DOHH2 (cell line): Measurements from ENCODE around the gene APH1B.

Experiments
- EZH2phosphoT487 ChIP-seq: fragments of 200-600 bp; sonication (generic); IDR thresholded peaks from 2 replicates; pipeline ENCODE4 v1.6.1; 2017; ENCODE audit warnings: borderline replicate concordance, mild to moderate bottlenecking, antibody characterized with exemption, low read length, moderate library complexity, mixed read lengths
- TF ChIP-seq, protein P1 (sequence below): fragments of 200-600 bp; sonication (generic); IDR thresholded peaks from one replicate; pipeline ENCODE4 v1.5.1; 2014; ENCODE audit warnings: antibody characterized with exemption, mild to moderate bottlenecking, low read depth, low read length; ENCODE audit not compliant: poor library complexity, severe bottlenecking

DNA sequence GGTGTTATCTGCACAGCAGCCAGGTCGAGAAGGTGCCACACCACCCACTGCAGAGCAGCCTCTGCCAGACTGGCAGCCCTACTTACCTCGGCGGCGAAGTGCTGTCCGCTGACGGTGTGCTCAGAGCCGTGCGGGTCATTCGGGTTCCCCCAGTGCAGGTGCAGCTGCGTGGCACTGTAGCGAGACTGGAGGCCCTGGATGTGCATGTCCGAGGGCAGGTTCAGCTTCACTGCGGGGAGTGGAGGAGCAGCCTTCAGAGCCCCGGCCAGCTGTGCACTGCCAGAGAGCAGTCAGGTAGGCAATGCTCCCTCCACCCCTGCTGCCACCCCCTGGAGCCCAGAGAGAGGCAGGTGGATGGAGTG, 68.0 kb downstream of the APH1B start:
- TF ChIP-seq, protein P1, sequence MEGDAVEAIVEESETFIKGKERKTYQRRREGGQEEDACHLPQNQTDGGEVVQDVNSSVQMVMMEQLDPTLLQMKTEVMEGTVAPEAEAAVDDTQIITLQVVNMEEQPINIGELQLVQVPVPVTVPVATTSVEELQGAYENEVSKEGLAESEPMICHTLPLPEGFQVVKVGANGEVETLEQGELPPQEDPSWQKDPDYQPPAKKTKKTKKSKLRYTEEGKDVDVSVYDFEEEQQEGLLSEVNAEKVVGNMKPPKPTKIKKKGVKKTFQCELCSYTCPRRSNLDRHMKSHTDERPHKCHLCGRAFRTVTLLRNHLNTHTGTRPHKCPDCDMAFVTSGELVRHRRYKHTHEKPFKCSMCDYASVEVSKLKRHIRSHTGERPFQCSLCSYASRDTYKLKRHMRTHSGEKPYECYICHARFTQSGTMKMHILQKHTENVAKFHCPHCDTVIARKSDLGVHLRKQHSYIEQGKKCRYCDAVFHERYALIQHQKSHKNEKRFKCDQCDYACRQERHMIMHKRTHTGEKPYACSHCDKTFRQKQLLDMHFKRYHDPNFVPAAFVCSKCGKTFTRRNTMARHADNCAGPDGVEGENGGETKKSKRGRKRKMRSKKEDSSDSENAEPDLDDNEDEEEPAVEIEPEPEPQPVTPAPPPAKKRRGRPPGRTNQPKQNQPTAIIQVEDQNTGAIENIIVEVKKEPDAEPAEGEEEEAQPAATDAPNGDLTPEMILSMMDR, result no peak
- no peak for TF ChIP-seq EZH2phosphoT487
